HL-60 (cell line): Measurements from ENCODE around the gene NAV2.

ENCODE experiments used
- GABPA ChIP-seq: IDR thresholded peaks from 2 replicates; pipeline ENCODE4 v1.6.1; 2012; ENCODE audit warnings: low read depth
- POLR2AphosphoS5 ChIP-seq: IDR thresholded peaks from 2 replicates; pipeline ENCODE4 v1.6.1; 2012; ENCODE audit warnings: low read depth
- TF ChIP-seq, protein P1 (sequence below): IDR thresholded peaks from one replicate; pipeline ENCODE4 v1.5.1; 2011; ENCODE audit warnings: low read length, control low read depth, inconsistent platforms; ENCODE audit not compliant: insufficient read depth
- TF ChIP-seq, protein P2 (sequence below): IDR thresholded peaks from 2 replicates; pipeline ENCODE4 v1.6.1; 2012; ENCODE audit warnings: low read depth; ENCODE audit not compliant: insufficient replicate concordance

DNA sequence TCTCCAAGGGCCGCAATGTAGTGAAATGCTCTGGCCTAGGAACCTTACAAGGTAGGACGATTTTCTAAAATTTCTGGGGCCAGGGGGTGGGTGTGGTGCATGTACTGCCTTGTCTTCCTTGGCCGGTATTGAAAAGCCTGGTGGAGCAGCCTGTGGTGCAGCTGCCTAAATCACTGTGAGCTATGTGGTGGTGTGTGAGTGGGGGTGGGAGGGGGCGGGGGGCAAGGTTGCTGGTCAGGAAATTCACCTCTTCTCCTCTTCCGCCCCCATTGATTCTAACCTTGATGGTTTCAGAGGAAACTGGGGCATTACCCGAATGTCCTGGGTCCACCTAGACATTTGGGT, 310.4 kb downstream of the NAV2 start:
- TF ChIP-seq, protein P1, sequence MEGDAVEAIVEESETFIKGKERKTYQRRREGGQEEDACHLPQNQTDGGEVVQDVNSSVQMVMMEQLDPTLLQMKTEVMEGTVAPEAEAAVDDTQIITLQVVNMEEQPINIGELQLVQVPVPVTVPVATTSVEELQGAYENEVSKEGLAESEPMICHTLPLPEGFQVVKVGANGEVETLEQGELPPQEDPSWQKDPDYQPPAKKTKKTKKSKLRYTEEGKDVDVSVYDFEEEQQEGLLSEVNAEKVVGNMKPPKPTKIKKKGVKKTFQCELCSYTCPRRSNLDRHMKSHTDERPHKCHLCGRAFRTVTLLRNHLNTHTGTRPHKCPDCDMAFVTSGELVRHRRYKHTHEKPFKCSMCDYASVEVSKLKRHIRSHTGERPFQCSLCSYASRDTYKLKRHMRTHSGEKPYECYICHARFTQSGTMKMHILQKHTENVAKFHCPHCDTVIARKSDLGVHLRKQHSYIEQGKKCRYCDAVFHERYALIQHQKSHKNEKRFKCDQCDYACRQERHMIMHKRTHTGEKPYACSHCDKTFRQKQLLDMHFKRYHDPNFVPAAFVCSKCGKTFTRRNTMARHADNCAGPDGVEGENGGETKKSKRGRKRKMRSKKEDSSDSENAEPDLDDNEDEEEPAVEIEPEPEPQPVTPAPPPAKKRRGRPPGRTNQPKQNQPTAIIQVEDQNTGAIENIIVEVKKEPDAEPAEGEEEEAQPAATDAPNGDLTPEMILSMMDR, result no peak
- TF ChIP-seq GABPA, result no peak
- no peak for TF ChIP-seq POLR2AphosphoS5
- TF ChIP-seq, protein P2, sequence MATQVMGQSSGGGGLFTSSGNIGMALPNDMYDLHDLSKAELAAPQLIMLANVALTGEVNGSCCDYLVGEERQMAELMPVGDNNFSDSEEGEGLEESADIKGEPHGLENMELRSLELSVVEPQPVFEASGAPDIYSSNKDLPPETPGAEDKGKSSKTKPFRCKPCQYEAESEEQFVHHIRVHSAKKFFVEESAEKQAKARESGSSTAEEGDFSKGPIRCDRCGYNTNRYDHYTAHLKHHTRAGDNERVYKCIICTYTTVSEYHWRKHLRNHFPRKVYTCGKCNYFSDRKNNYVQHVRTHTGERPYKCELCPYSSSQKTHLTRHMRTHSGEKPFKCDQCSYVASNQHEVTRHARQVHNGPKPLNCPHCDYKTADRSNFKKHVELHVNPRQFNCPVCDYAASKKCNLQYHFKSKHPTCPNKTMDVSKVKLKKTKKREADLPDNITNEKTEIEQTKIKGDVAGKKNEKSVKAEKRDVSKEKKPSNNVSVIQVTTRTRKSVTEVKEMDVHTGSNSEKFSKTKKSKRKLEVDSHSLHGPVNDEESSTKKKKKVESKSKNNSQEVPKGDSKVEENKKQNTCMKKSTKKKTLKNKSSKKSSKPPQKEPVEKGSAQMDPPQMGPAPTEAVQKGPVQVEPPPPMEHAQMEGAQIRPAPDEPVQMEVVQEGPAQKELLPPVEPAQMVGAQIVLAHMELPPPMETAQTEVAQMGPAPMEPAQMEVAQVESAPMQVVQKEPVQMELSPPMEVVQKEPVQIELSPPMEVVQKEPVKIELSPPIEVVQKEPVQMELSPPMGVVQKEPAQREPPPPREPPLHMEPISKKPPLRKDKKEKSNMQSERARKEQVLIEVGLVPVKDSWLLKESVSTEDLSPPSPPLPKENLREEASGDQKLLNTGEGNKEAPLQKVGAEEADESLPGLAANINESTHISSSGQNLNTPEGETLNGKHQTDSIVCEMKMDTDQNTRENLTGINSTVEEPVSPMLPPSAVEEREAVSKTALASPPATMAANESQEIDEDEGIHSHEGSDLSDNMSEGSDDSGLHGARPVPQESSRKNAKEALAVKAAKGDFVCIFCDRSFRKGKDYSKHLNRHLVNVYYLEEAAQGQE, result no peak
